Colonic mucosa (tissue), 4 donors: Measurements from ENCODE around the gene P2RX5. TPM values are rescaled to one million over a fixed set of nuclear protein-coding genes. Genes with fewer than 3 reads are reported as not detected.

Source experiments
- DNase-seq: peaks from one replicate; pipeline ENCODE4 v3.0.0-alpha.2; 2020
- H3K27ac ChIP-seq: fragments of 200-600 bp; one replicate; pipeline ENCODE4 v1.8.0; 2021
- H3K27me3 ChIP-seq: fragments of 200-600 bp; one replicate; pipeline ENCODE4 v1.8.0; 2021
- H3K36me3 ChIP-seq: fragments of 200-600 bp; one replicate; pipeline ENCODE4 v1.8.0; 2021
- H3K4me1 ChIP-seq: fragments of 200-600 bp; one replicate; pipeline ENCODE4 v1.8.0; 2021; ENCODE audit warnings: mild to moderate bottlenecking
- H3K4me3 ChIP-seq: fragments of 200-600 bp; one replicate; pipeline ENCODE4 v1.8.0; 2021
- H3K9ac ChIP-seq, 2 donors: one replicate each; pipeline ENCODE4 v1.7.0; 2013; ENCODE audit warnings: control low read depth in 2 of 2, low read depth in 2 of 2, low read length in 2 of 2
- H3K9me3 ChIP-seq: fragments of 200-600 bp; one replicate; pipeline ENCODE4 v1.8.0; 2021
- CTCF ChIP-seq: fragments of 200-600 bp; IDR thresholded peaks from one replicate; pipeline ENCODE4 v1.8.0; 2022; ENCODE audit warnings: antibody characterized with exemption, mild to moderate bottlenecking
- intact Hi-C: fragments of 100-400 bp; cut with DNase I; formaldehyde crosslinking; loops from one replicate; pipeline ENCODE4 v1.14.1; 2022
- total RNA-seq, 2 donors: library from RNA; stranded (reverse); fragmentation: NEBNext Ultra II Directional in 1 of 2; extraction: Animal tissue kit (Norgen Biotek cat#: 25700) in 1 of 2; gene quantifications; one replicate each; pipeline ENCODE4 v1.2.1, GENCODE V29; 2021
- donor health status: healthy.
- donor health status: DM: no; HTN: no; CAD: no.
- donor health status: DM: no; HTN: no; CAD: no.

Gene P2RX5
- total RNA-seq, 2 donors from 2014 or later: 0.93 to 1.5 TPM

- intact Hi-C loops: no loop called here
- no peak overlapping the region for H3K9ac ChIP-seq
- H3K4me1 ChIP-seq: no peaks in the 10 kb centered on the region
- no peak overlapping the region for H3K27ac ChIP-seq
- no peak overlapping the region for H3K4me3 ChIP-seq
- H3K9me3 ChIP-seq: no peaks in the 10 kb centered on the region
- peaks cover 23% of the 10 kb centered on the region for H3K27me3 ChIP-seq
- DNase-seq: no peak
- no peaks in the 10 kb centered on the region for H3K36me3 ChIP-seq
- TF ChIP-seq CTCF: no peak
Measured at GRCh38 chr17:3691617-3692067, 4.3 kb downstream of the P2RX5 start.

- intact Hi-C loops: no loop called here
- Histone ChIP-seq H3K9ac (no peak overlapping the region), H3K27ac (no peak overlapping the region), H3K9me3 (no peaks in the 10 kb centered on the region), H3K4me3 (no peak overlapping the region), H3K36me3 (no peaks in the 10 kb centered on the region), H3K27me3 (peaks cover 9% of the 10 kb centered on the region), H3K4me1 (no peaks in the 10 kb centered on the region)
- no peak for DNase-seq
- TF ChIP-seq CTCF: no peak
Measured at GRCh38 chr17:3690094-3690715, 5.8 kb downstream of the P2RX5 start.

- no peak for DNase-seq
- Histone ChIP-seq H3K36me3 (no peaks in the 10 kb centered on the region), H3K4me1 (no peaks in the 10 kb centered on the region), H3K9ac (no peak overlapping the region), H3K27ac (no peak overlapping the region), H3K4me3 (no peak overlapping the region), H3K9me3 (no peaks in the 10 kb centered on the region), H3K27me3 (peaks cover 3% of the 10 kb centered on the region)
- intact Hi-C loops: no loop called here
- no peak for TF ChIP-seq CTCF
Measured at GRCh38 chr17:3689262-3690093, 6.5 kb downstream of the P2RX5 start.

GRCh38 chr17:3688852-3689261 is 7.1 kb downstream of the P2RX5 start:
- Histone ChIP-seq H3K4me3 (no peak overlapping the region), H3K36me3 (no peaks in the 10 kb centered on the region), H3K4me1 (no peaks in the 10 kb centered on the region), H3K9me3 (no peaks in the 10 kb centered on the region), H3K27ac (no peak overlapping the region), H3K9ac (no peak overlapping the region), H3K27me3 (peaks cover 8% of the 10 kb centered on the region)
- TF ChIP-seq CTCF: no peak
- no peak for DNase-seq
- intact Hi-C loops: no loop called here

GRCh38 chr17:3688027-3688553 is 7.9 kb downstream of the P2RX5 start:
- H3K27me3 ChIP-seq: peaks cover 9% of the 10 kb centered on the region
- DNase-seq: no peak

More at GRCh38 chr17:3688027-3688553, 7.9 kb downstream of the P2RX5 start:
- TF ChIP-seq CTCF: no peak
- H3K4me1 ChIP-seq: no peaks in the 10 kb centered on the region
- no peak overlapping the region for H3K9ac ChIP-seq
- no peak overlapping the region for H3K27ac ChIP-seq
- H3K36me3 ChIP-seq: no peaks in the 10 kb centered on the region
- intact Hi-C loops: no loop called here
- no peak overlapping the region for H3K4me3 ChIP-seq
- no peaks in the 10 kb centered on the region for H3K9me3 ChIP-seq
